ENCODE data around the gene CFAP58.
"Not testable (repeated sequence)": the region's sequence is repeated elsewhere in the genome, so short reads cannot be mapped to it uniquely, and the experiment has no call there.

DNA sequence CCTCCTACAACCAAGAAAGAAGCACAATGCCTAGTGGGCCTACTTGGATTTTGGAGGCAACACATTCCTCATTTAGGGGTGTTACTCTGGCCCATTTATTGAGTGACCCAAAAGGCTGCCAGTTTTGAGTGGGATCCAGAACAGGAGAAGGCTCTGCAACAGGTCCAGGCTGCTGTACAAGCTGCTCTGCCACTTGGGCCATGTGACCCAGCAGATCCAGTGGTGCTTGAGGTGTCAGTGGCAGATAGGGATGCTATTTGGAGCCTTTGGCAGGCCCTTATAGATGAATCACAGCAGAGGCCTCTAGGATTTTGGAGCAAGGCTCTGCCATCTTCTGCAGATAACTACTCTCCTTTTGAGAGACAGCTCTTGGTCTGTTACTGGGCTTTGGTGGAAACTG lies 111.9 kb downstream of the CFAP58 start:
- TF ChIP-seq, protein P1, sequence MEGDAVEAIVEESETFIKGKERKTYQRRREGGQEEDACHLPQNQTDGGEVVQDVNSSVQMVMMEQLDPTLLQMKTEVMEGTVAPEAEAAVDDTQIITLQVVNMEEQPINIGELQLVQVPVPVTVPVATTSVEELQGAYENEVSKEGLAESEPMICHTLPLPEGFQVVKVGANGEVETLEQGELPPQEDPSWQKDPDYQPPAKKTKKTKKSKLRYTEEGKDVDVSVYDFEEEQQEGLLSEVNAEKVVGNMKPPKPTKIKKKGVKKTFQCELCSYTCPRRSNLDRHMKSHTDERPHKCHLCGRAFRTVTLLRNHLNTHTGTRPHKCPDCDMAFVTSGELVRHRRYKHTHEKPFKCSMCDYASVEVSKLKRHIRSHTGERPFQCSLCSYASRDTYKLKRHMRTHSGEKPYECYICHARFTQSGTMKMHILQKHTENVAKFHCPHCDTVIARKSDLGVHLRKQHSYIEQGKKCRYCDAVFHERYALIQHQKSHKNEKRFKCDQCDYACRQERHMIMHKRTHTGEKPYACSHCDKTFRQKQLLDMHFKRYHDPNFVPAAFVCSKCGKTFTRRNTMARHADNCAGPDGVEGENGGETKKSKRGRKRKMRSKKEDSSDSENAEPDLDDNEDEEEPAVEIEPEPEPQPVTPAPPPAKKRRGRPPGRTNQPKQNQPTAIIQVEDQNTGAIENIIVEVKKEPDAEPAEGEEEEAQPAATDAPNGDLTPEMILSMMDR (IDR thresholded peaks at IDR 0.05), result not testable (repeated sequence)
- not testable (repeated sequence) for TF ChIP-seq POLR2A (IDR thresholded peaks at IDR 0.05)

All from prostate gland (tissue), 2 donors.